PC-9 (cell line): ENCODE results near the gene C17orf67. TPM values are rescaled to one million over a fixed set of nuclear protein-coding genes. Genes with fewer than 3 reads are reported as not detected.

Source experiments
- BruUV-seq: library from RNA; stranded (reverse); fragments of 400-500 nt; replicated peaks from 2 replicates; lab custom pipeline; 2021; lab: Mats Ljungman, UMichigan
- CTCF ChIA-PET: fragments of 300-600 bp; sonication (Branson Sonifier 250); formaldehyde crosslinking; loops from one replicate; lab custom pipeline; 2022; ENCODE audit warnings: antibody characterized with exemption; lab: Charles Lee
- POLR2A ChIA-PET: fragments of 300-600 bp; sonication (Branson Sonifier 250); formaldehyde crosslinking; loops from one replicate; lab custom pipeline; 2022; ENCODE audit warnings: antibody characterized with exemption; ENCODE audit not compliant: unreplicated experiment; lab: Charles Lee
- DNase-seq, 2 experiments: peaks; one replicate each; pipeline versions ENCODE4 v3.0.0 to v3.0.0-alpha.2; 2015 to 2022; ENCODE audit warnings: mixed read lengths in 1 of 2
- H2AFZ ChIP-seq: fragments of 200-600 bp; sonication (generic); 2 replicates; pipeline ENCODE4 v1.8.1; 2017; ENCODE audit warnings: antibody characterized with exemption
- H3F3A ChIP-seq: fragments of 200-600 bp; sonication (generic); 2 replicates; pipeline ENCODE4 v1.8.1; 2017; ENCODE audit warnings: antibody characterized with exemption, mild to moderate bottlenecking, low read depth; ENCODE audit not compliant: insufficient read depth
- H3K27ac ChIP-seq: fragments of 200-600 bp; sonication (generic); 2 replicates; pipeline ENCODE4 v1.6.1; 2016; ENCODE audit warnings: mixed run types
- H3K27me3 ChIP-seq: fragments of 200-600 bp; sonication (generic); 2 replicates; pipeline ENCODE4 v1.6.1; 2016; ENCODE audit warnings: low read depth, mixed run types; ENCODE audit not compliant: insufficient read depth
- H3K36me3 ChIP-seq: fragments of 200-600 bp; sonication (generic); 2 replicates; pipeline ENCODE4 v1.6.1; 2016; ENCODE audit warnings: low read depth, mixed run types
- H3K4me1 ChIP-seq: fragments of 200-600 bp; sonication (generic); replicated peaks from 2 replicates; pipeline ENCODE4 v1.6.1; 2016; ENCODE audit warnings: mixed run types; ENCODE audit not compliant: insufficient read depth
- H3K4me2 ChIP-seq: fragments of 200-600 bp; sonication (generic); 2 replicates; pipeline ENCODE4 v1.6.1; 2017; ENCODE audit warnings: mixed run types
- H3K4me3 ChIP-seq: fragments of 200-600 bp; sonication (generic); 2 replicates; pipeline ENCODE4 v1.6.1; 2016; ENCODE audit warnings: mixed run types
- H3K79me2 ChIP-seq: fragments of 200-600 bp; sonication (generic); 2 replicates; pipeline ENCODE4 v1.6.1; 2017; ENCODE audit warnings: low read depth, mixed run types
- H3K9me2 ChIP-seq: fragments of 200-600 bp; sonication (generic); 2 replicates; pipeline ENCODE4 v1.8.1; 2017; ENCODE audit warnings: mild to moderate bottlenecking; ENCODE audit not compliant: insufficient read depth
- H3K9me3 ChIP-seq: fragments of 200-600 bp; sonication (generic); 2 replicates; pipeline ENCODE4 v1.8.1; 2016; ENCODE audit warnings: low read depth; ENCODE audit not compliant: insufficient read depth
- H4K20me1 ChIP-seq: fragments of 200-600 bp; sonication (generic); 2 replicates; pipeline ENCODE4 v1.8.1; 2017; ENCODE audit not compliant: insufficient read depth
- EZH2 ChIP-seq: fragments of 200-600 bp; sonication (generic); IDR thresholded peaks from 2 replicates; pipeline ENCODE4 v1.8.0; 2017; ENCODE audit warnings: antibody characterized with exemption, low read depth
- intact Hi-C: fragments of 100-400 bp; cut with micrococcal nuclease; formaldehyde crosslinking; loops from one replicate; pipeline ENCODE4 v1.10.0; 2022; ENCODE audit not compliant: unreplicated experiment
- total RNA-seq: library from RNA; stranded (reverse); gene quantifications from 2 replicates; pipeline ENCODE4 v1.2.3, GENCODE V29; 2021
- TF ChIP-seq, protein P1 (sequence below): fragments of 200-600 bp; sonication (generic); conservative IDR thresholded peaks from 2 replicates; pipeline ENCODE4 v1.6.1; 2017; ENCODE audit warnings: mixed run types, antibody characterized with exemption, mild to moderate bottlenecking, moderate library complexity

The C17orf67 gene
- total RNA-seq, 1 experiment from 2014 or later, result 4.3 TPM

DNA sequence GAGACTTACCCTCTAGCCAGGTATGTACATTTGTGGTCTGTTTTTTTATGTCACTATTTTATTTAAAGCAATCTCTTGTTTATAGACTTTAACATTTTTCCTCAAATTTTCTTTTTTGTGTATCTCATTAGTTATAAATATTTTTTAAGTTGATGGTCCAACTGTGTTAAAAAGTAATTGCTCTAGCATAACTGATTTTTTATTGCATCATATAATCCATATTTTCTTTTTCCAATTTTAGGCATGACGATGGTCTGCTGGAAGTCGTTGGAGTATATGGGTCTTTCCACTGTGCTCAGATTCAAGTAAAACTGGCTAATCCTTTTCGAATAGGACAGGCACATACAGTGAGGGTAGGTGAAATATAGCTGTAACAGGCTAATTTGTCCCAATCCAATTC lies 28.2 kb upstream of the C17orf67 start:
- H3K4me2 ChIP-seq, result no peak overlapping the region
- H3K27ac ChIP-seq, result no peak overlapping the region
- peaks cover 3% of the 10 kb centered on the region for H3F3A ChIP-seq
- H3K4me3 ChIP-seq, result no peak overlapping the region
- H3K36me3 ChIP-seq, result peaks cover 33% of the 10 kb centered on the region; the same call in 1 of the 2 replicates
- no peaks in the 10 kb centered on the region for H3K9me2 ChIP-seq
- ChIA-PET CTCF (interaction anchor here (0.5 kb wide), 1 partner anchor 240 kb away, joined by 3 read pairs; no protein-coding TSS in a partner anchor), POLR2A (no interaction called here)
- intact Hi-C loops, result no loop called here
- H3K27me3 ChIP-seq, result no peaks in the 10 kb centered on the region
- TF ChIP-seq, protein P1, sequence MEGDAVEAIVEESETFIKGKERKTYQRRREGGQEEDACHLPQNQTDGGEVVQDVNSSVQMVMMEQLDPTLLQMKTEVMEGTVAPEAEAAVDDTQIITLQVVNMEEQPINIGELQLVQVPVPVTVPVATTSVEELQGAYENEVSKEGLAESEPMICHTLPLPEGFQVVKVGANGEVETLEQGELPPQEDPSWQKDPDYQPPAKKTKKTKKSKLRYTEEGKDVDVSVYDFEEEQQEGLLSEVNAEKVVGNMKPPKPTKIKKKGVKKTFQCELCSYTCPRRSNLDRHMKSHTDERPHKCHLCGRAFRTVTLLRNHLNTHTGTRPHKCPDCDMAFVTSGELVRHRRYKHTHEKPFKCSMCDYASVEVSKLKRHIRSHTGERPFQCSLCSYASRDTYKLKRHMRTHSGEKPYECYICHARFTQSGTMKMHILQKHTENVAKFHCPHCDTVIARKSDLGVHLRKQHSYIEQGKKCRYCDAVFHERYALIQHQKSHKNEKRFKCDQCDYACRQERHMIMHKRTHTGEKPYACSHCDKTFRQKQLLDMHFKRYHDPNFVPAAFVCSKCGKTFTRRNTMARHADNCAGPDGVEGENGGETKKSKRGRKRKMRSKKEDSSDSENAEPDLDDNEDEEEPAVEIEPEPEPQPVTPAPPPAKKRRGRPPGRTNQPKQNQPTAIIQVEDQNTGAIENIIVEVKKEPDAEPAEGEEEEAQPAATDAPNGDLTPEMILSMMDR, result no peak
- TF ChIP-seq EZH2, result no peak
- no peaks in the 10 kb centered on the region for H4K20me1 ChIP-seq
- H2AFZ ChIP-seq, result no peak overlapping the region
- H3K9me3 ChIP-seq, result no peaks in the 10 kb centered on the region
- no peaks in the 10 kb centered on the region for H3K4me1 ChIP-seq
- H3K79me2 ChIP-seq, result no peaks in the 10 kb centered on the region
- BruUV-seq, result no TSS peak
- no peak for DNase-seq

DNA sequence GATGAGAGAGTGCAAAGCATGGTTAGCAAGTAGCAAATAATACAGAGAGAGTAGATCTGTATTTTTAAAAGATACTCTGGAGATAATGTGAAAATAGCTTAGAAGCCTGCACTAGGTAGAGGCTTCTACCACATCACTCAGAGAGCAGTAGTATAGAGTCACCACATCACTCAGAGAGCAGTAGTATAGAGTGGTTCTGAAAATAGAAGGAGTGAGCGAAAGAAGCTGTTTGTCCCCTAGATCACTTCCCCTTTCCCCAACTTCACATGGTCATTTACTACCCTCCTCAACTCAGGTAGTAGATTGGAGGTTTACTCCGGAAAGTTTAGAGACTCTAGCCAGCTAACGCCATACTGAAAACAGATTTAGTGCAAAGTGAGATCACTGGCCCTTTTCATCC lies 17.3 kb upstream of the C17orf67 start:
- intact Hi-C loops, result no loop called here
- Histone ChIP-seq H3K4me3 (no peak overlapping the region), H3K9me2 (no peaks in the 10 kb centered on the region), H3K4me2 (no peak overlapping the region), H4K20me1 (no peaks in the 10 kb centered on the region), H3K9me3 (no peaks in the 10 kb centered on the region), H2AFZ (no peak overlapping the region), H3K27me3 (no peaks in the 10 kb centered on the region), H3K4me1 (no peaks in the 10 kb centered on the region), H3K79me2 (no peaks in the 10 kb centered on the region), H3F3A (no peaks in the 10 kb centered on the region), H3K36me3 (no peaks in the 10 kb centered on the region), H3K27ac (no peak overlapping the region)
- POLR2A ChIA-PET, result no interaction called here
- BruUV-seq, result no TSS peak
- CTCF ChIA-PET, result no interaction called here
- no peak for DNase-seq
- TF ChIP-seq EZH2, result no peak
- TF ChIP-seq, protein P1, result no peak

DNA sequence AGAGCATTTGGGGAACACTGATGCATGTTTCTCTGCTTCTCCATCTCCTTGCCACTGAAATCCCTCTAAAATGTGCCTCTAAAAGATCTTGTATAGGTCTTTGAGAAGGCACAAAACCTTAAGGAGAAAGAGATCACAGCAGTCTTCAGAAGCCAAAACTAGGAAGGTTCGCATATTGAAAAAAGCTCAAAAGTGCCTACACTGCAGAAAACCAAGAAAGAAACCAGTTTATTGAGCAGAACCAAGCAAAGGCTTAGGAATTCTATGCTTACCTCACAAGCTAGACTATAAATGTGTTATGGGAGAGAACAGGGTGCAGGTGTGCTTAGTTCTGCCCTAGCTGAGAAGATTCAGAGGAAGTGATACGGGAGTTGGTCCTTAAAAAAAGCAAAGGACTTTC lies 16.9 kb upstream of the C17orf67 start:
- intact Hi-C loops, result no loop called here
- ChIA-PET CTCF (interaction anchor here (1.1 kb wide), 1 partner anchor 31 kb away, joined by 3 read pairs; no protein-coding TSS in a partner anchor), POLR2A (no interaction called here)
- H3K4me1 ChIP-seq, result no peaks in the 10 kb centered on the region
- no peaks in the 10 kb centered on the region for H3K9me2 ChIP-seq
- no peaks in the 10 kb centered on the region for H3F3A ChIP-seq
- no peak overlapping the region for H3K4me3 ChIP-seq
- no TSS peak for BruUV-seq
- H3K27me3 ChIP-seq, result no peaks in the 10 kb centered on the region
- no peaks in the 10 kb centered on the region for H3K9me3 ChIP-seq
- DNase-seq, result no peak
- H3K36me3 ChIP-seq, result no peaks in the 10 kb centered on the region
- no peak overlapping the region for H2AFZ ChIP-seq
- H3K79me2 ChIP-seq, result no peaks in the 10 kb centered on the region
- no peak overlapping the region for H3K27ac ChIP-seq
- H3K4me2 ChIP-seq, result no peak overlapping the region
- H4K20me1 ChIP-seq, result no peaks in the 10 kb centered on the region
- TF ChIP-seq EZH2, result no peak
- TF ChIP-seq, protein P1, result no peak
